WTC11 (cell line): ENCODE data around the gene PFKFB3. TPM values are rescaled to one million over a fixed set of nuclear protein-coding genes. Genes with fewer than 3 reads are reported as not detected.

Experiments used
- AFF4 ChIP-seq: sonication (generic); formaldehyde crosslinking; IDR thresholded peaks from 2 replicates; pipeline ENCODE4 v1.8.1; 2023; ENCODE audit warnings: mild to moderate bottlenecking, missing genetic modification reagents, borderline replicate concordance
- EMX1 ChIP-seq: fragments of 250-450 bp; sonication (Bioruptor Pico); IDR thresholded peaks from 2 replicates; pipeline ENCODE4 v1.8.0; 2021; ENCODE audit warnings: mild to moderate bottlenecking
- FOXP4 ChIP-seq: sonication (generic); formaldehyde crosslinking; IDR thresholded peaks from 2 replicates; pipeline ENCODE4 v1.8.0; 2022; ENCODE audit warnings: mild to moderate bottlenecking, missing genetic modification reagents
- GTF2I ChIP-seq: fragments of 250-450 bp; sonication (Bioruptor Pico); conservative IDR thresholded peaks from 2 replicates; pipeline ENCODE4 v1.4.0; 2021; ENCODE audit warnings: mild to moderate bottlenecking
- RORB ChIP-seq: fragments of 250-450 bp; sonication (Bioruptor Pico); IDR thresholded peaks from 2 replicates; pipeline ENCODE4 v1.9.0; 2021; ENCODE audit warnings: mild to moderate bottlenecking
- SMAD4 ChIP-seq: sonication (generic); formaldehyde crosslinking; IDR thresholded peaks from 2 replicates; pipeline ENCODE4 v1.8.0; 2022; ENCODE audit warnings: mild to moderate bottlenecking, missing genetic modification reagents
- TEAD4 ChIP-seq: sonication (generic); formaldehyde crosslinking; IDR thresholded peaks from 2 replicates; pipeline ENCODE4 v1.8.0; 2022; ENCODE audit warnings: mild to moderate bottlenecking, missing genetic modification reagents
- ZBTB43 ChIP-seq: sonication (generic); formaldehyde crosslinking; IDR thresholded peaks from 2 replicates; pipeline ENCODE4 v1.8.1; 2023; ENCODE audit warnings: mild to moderate bottlenecking, missing genetic modification reagents
- ZNF263 ChIP-seq: sonication (generic); formaldehyde crosslinking; IDR thresholded peaks from 2 replicates; pipeline ENCODE4 v1.8.1; 2022; ENCODE audit warnings: low read depth, mild to moderate bottlenecking, moderate library complexity, missing genetic modification reagents
- total RNA-seq: library from RNA; stranded (reverse); gene quantifications from 3 replicates; pipeline ENCODE4 v1.2.3, GENCODE V29; 2021
- TF ChIP-seq, protein P1 (sequence below): sonication (generic); formaldehyde crosslinking; IDR thresholded peaks from 2 replicates; pipeline ENCODE4 v1.8.0; 2023; ENCODE audit warnings: missing genetic modification reagents, mild to moderate bottlenecking, borderline replicate concordance
- TF ChIP-seq, protein P2 (sequence below): fragments of 250-450 bp; sonication (Bioruptor Pico); IDR thresholded peaks from 2 replicates; pipeline ENCODE4 v1.9.0; 2021; ENCODE audit warnings: mild to moderate bottlenecking
- TF ChIP-seq, protein P3 (sequence below): sonication (generic); formaldehyde crosslinking; IDR thresholded peaks from 2 replicates; pipeline ENCODE4 v1.8.1; 2022; ENCODE audit warnings: low read depth, mild to moderate bottlenecking, moderate library complexity, missing genetic modification reagents, borderline replicate concordance

PFKFB3 gene
- total RNA-seq, 1 experiment from 2014 or later: 30.6 TPM

GRCh38 chr10:6202684-6203330 is at the start of gene PFKFB3 (continued):
- TF ChIP-seq AFF4 (CRISPR knock-in tag): peak; percentile 54; the same call in 1 of the 2 replicates
- TF ChIP-seq, protein P1, sequence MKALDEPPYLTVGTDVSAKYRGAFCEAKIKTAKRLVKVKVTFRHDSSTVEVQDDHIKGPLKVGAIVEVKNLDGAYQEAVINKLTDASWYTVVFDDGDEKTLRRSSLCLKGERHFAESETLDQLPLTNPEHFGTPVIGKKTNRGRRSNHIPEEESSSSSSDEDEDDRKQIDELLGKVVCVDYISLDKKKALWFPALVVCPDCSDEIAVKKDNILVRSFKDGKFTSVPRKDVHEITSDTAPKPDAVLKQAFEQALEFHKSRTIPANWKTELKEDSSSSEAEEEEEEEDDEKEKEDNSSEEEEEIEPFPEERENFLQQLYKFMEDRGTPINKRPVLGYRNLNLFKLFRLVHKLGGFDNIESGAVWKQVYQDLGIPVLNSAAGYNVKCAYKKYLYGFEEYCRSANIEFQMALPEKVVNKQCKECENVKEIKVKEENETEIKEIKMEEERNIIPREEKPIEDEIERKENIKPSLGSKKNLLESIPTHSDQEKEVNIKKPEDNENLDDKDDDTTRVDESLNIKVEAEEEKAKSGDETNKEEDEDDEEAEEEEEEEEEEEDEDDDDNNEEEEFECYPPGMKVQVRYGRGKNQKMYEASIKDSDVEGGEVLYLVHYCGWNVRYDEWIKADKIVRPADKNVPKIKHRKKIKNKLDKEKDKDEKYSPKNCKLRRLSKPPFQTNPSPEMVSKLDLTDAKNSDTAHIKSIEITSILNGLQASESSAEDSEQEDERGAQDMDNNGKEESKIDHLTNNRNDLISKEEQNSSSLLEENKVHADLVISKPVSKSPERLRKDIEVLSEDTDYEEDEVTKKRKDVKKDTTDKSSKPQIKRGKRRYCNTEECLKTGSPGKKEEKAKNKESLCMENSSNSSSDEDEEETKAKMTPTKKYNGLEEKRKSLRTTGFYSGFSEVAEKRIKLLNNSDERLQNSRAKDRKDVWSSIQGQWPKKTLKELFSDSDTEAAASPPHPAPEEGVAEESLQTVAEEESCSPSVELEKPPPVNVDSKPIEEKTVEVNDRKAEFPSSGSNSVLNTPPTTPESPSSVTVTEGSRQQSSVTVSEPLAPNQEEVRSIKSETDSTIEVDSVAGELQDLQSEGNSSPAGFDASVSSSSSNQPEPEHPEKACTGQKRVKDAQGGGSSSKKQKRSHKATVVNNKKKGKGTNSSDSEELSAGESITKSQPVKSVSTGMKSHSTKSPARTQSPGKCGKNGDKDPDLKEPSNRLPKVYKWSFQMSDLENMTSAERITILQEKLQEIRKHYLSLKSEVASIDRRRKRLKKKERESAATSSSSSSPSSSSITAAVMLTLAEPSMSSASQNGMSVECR: peak; percentile 97
- TF ChIP-seq RORB (CRISPR knock-in tag): peak; percentile 68; the same call in 1 of the 2 replicates
- peak; percentile 96 for TF ChIP-seq TEAD4
- TF ChIP-seq GTF2I (CRISPR knock-in tag): peak; percentile 70; the same call in 1 of the 2 replicates
- no peak for TF ChIP-seq ZNF263 (CRISPR knock-in tag)
- TF ChIP-seq SMAD4 (CRISPR knock-in tag): peak; percentile 66; the same call in 1 of the 2 replicates
- TF ChIP-seq, protein P2, sequence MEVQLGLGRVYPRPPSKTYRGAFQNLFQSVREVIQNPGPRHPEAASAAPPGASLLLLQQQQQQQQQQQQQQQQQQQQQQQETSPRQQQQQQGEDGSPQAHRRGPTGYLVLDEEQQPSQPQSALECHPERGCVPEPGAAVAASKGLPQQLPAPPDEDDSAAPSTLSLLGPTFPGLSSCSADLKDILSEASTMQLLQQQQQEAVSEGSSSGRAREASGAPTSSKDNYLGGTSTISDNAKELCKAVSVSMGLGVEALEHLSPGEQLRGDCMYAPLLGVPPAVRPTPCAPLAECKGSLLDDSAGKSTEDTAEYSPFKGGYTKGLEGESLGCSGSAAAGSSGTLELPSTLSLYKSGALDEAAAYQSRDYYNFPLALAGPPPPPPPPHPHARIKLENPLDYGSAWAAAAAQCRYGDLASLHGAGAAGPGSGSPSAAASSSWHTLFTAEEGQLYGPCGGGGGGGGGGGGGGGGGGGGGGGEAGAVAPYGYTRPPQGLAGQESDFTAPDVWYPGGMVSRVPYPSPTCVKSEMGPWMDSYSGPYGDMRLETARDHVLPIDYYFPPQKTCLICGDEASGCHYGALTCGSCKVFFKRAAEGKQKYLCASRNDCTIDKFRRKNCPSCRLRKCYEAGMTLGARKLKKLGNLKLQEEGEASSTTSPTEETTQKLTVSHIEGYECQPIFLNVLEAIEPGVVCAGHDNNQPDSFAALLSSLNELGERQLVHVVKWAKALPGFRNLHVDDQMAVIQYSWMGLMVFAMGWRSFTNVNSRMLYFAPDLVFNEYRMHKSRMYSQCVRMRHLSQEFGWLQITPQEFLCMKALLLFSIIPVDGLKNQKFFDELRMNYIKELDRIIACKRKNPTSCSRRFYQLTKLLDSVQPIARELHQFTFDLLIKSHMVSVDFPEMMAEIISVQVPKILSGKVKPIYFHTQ (CRISPR knock-in tag): no peak
- 0 out of 2 replicates have a peak, but pooled peaks have one; percentile 33 for TF ChIP-seq EMX1 (CRISPR knock-in tag)
- TF ChIP-seq, protein P3, sequence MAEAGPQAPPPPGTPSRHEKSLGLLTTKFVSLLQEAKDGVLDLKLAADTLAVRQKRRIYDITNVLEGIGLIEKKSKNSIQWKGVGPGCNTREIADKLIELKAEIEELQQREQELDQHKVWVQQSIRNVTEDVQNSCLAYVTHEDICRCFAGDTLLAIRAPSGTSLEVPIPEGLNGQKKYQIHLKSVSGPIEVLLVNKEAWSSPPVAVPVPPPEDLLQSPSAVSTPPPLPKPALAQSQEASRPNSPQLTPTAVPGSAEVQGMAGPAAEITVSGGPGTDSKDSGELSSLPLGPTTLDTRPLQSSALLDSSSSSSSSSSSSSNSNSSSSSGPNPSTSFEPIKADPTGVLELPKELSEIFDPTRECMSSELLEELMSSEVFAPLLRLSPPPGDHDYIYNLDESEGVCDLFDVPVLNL (CRISPR knock-in tag): no peak
- peak; percentile 86 for TF ChIP-seq ZBTB43
- peak; percentile 23 for TF ChIP-seq FOXP4 (CRISPR knock-in tag)
